Superior temporal gyrus (tissue), 1 donor: ENCODE data around the gene NFIB.

Source experiments
- DNase-seq: peaks from one replicate; pipeline ENCODE4 v3.0.0-alpha.2; 2016; ENCODE audit errors: extremely low spot score

Gene NFIB

DNA sequence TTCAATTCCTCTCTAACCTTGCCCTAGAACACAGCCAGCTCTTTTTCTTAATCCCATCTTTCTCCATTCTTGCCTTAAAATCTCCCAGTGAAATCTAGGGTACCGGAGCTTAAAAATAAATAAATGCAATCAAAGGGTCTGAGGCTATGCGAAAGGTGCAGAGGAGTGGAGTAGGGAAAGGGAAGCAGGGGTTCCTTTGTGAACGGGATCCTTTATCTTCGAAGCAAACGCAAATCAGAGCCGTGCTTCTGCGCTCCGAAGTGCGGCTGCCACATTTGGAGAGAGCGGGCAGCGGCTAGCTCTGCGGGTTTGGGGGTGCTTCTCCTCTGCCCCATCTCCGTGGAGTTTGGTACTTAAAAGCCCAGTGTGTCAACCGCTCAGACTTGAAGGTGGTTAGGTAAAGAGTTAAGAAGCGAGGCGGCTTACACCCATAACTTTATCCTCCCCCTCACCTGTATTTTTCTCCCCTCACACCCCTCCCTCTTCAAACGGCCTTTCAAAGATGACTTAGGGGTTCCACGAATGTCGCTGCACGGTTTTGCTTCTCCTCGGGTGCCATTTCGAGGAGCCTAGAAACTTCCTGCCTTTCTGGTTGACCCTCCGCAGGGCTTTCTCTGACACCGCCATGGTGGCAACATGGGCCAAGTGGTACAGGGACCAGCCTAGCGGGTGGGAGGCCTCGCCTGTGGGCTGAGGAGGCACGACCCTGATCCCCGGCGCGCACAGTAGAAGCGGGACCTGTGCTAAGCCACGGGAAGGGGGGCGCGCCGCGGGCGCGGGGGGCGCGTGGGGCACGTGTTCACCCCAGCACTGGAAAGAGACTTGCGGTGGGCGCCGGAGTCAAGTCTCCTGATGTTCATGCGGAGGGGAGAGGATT is 31.7 kb upstream of the NFIB start:
- DNase-seq = peak; percentile 35

DNA sequence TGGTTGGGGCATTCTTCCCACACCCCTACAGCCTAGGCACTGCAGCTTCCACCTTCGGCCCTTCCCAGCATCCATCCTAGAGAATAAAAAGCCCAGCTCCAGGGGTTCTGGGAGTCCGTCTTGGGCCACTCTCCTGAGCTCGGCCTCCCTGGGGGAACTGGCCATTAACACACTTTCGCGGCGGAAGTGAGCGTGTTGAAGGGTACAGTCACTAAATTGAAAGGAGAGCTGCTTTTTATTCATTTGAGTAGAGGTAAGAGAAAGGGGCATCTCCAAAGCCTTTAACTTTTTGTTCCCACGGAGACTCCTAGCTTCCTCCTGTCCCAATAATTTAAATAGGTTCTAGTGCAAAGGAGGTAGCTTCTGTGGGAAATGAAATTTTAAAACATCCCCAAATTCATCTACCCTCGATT is 31.0 kb upstream of the NFIB start:
- DNase-seq = peak; percentile 52

DNA sequence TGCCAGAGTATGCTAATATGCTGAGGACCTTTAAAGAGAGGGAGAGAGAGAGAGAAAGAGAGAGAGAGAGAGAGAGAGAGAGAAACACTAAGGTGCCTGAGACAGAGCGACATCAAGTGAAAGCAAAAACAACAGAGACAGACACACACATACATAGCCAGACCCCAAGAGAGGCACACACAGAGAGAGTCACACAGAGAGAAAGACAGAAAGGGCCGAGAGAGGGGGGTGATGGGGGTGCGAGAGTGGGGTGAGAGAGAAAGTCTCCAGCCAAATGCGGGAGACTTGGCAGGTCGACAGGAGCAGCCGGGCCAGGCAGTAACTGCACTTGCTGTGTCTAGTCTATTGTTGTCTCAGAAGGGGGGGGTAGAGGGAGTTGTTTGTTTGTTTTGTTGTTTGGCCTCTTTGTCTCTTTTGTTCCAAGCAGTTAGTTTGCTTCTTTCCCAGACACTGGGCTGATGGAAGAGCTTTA is 30.1 kb upstream of the NFIB start:
- DNase-seq = peak; percentile 96

DNA sequence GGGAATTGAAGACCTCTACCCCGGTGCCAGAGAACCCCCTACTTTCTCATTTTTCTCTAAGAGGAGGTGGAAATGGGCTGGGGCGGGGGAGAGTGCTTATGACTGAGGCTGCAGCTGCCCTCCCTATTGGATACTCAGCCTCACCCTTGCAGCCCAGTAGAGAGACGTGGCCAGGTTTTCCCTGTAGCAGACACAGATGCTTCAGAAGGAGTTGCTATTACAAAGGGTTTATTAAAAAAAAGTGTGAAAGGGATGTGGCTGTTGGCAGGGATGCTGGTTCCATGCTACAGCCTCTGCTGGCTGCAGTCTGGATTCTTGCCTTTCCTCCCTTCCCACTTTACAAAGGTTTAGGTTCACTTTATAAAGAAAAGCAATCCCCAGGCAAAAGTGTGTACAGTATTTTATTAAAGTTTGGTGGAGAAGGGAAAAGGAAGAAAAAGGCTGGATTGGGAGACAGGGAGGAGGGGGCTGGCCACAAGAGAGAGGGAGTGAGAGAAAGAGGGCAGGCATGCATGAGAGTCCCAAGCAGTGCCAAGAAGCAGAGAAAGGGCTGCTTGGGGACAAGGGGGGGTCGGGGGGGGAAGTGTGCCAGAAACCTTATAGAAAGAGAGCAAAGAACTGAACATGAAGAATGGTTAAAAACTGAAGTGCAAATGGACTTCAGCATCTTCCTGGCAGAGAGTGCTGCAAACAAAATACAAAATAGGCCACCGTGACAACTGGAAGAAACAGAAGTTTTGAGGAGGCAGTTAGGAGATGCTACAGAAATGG is 29.5 kb upstream of the NFIB start:
- peak; percentile 58 for DNase-seq

DNA sequence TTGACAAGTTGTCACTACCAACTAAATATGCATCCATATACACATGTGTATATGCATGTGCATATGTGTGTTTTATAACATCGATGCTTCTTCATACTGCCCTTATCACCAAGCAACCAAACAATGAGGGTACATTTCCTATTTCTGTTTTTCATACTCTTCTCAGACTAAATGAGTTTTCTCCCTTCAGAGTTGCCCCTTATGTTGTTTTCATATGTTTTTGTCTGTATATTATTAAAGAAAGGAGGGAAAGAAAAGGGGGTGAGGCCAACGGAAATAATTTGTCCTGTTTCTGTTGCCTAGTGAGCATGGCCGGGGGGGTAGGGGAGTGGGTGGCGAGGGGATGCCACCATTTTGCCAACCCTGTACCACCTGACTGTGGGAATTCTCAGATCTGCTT is 28.8 kb upstream of the NFIB start:
- no peak for DNase-seq

DNA sequence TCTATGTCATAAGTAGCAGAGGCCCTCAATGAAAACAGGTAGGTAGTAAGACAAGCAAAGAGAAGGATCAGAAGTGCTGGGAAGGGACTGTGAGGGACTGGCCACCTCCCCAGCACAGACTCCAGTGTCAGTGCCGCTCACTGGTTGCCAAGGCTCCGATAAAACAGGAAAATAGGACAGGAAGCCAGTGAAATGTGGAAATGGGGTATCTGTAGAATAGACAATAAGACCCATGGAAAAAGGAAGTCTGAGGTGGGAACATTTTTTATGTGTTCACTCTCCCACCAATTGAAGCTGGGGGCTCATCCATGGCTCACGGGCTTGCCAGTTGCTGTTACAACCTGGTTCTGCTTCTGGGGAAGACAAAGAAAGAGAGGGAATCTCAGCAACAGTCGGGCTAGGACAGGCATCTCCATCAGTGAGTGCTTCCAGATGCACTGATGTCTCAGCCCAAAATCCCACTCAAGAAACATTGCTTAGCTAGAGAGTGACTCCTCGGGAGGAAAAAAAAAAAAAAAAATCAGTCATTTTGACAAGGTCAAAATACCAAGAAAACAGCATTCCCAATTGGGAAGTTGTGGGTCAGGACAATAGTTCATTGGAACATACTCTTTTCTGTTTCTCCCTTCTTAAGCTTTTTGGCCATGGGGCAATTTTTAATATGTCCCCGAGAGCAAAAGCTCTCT is 27.6 kb upstream of the NFIB start:
- DNase-seq = no peak

DNA sequence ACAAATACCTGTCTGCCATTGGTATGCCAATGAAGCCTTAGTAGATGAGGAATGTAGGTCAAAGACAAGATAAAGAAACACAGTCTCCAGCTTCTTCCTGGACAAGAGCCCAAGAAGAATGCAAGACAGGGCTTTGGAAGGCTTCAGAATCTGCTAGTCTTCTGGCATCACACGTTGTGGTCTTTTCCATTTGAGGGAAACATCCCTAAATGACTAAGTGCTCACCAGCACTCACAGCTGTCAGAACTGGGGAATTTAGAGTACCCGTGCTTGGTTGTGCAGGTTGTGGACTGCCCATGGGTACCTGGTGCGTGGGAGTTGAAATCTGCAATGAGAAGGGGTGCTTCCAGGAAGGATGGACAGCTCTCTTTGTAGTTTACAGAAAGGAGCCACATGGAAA is 27.1 kb upstream of the NFIB start:
- no peak for DNase-seq

DNA sequence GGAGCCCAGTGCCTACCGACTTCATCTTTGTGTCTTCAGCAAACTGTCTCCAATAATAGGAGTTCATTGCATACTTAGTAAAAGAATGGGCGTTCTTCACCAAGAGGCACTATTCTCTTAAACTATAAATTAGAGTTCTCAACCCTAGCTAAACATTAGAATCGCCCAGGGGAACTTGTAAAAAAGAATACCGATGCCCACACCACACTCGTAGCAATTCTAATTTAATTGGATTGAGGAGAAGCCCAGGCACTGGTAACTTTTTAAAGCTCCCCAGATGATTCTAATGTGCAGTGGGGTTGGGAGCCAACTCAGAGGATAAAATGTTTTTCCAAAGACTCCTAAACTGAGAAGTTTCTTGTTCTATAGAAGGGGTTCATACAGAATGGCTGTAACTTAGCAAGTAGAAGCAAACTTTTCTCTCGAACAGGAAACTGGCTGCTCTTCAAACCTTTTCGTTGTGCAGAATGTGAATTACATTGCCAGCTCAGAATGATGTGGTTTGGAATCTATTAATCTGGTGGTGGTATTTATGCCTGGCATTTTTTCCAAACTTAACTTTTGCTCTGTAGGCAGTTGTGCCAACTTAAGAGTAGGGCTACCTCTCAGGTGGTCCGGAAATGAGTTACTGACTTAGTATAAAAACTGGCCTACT is 26.4 kb upstream of the NFIB start:
- DNase-seq = no peak

DNA sequence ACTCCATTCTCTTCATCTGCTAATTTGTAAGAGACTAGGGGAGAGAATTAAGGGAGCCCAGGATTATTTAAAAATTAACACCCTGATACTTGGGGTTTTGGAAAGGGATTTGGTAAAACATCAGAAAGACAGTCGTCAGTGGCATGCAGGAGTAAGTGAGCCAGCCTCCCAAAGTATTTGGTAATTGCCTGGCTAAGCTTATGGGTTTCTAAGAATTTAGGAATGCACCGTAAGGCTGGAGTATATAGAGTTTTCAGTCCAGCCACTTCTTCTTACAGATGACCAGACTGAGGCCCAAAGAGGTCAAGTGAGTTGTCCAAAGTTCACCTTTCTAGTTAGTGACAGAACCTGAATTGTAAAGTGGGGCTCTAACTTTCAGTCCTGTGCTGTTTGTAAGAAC is 25.8 kb upstream of the NFIB start:
- DNase-seq = no peak

DNA sequence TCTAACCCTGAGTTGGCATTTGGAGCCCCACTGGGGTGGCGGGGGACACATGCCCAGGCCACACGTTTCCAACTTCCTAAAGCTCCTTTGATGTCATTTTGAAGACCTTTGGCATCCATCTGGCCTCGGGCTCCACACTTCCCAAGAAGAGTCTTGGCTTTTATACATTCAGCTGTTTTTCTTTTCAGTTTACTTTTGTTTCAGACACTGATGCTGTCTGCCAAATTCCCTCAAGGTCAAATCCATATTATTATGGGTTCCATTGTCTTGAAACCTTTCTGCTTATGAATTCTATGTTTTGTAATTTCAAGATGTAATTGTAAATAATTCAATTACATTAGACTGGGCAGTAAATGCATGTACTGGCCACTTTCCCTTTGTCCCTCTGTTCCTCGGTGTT is 23.7 kb upstream of the NFIB start:
- DNase-seq = no peak

DNA sequence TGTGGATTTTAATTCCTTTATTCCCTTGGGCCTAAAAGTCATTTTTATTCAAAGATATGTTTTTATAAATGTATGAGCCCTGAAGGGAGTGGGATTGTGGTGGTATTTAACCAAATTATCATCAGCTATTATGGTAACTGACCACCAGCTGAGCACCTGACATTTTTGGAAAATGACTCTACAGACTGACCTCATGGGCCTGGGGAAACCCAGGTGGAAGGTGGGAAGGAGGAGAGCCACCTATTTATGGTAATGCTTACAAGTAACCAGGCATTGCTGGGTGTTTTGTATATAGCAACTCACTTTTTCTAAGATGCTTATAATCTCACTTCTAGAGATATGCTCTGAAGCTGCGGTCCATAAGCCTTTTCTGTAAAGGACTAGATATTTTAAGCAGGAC is 22.3 kb upstream of the NFIB start:
- no peak for DNase-seq

DNA sequence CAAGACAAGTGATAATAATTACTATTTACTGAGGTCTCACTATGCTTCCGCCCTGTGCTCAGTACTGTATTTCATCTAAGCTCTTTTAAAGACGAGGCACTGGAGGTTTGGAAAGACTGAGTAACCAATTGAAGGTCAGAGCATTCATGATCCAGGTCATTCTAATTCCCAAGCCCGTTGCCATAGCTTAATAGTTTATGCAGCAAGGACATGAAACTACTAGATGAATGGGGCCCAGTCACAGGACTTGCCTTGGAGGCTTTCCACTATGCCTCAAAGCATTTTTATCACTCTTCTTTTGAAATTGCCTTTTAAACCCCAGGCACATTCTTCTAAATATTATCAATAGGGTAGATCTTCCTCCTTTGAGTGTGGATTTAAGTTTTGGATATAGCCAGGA is 17.2 kb upstream of the NFIB start:
- DNase-seq = peak; percentile 24

DNA sequence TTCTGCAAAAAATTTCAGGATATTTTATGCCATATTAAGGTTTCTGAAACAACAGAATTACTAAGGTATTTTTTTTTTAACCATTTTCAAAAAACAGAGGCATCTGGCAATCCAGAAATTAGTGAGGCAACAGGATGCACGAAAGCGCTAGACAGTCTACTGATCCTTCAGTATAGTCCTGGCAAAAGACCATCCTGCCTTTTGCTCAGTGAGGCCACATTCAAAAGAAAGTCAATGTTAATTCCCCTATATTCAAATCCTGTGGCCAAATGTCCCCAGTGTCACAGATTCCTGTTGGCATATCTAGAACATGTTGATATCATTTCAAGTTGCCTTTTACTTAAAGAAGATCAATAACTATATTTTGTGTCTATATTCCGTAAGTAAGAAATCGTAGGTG is 13.1 kb upstream of the NFIB start:
- DNase-seq = peak; percentile 33

DNA sequence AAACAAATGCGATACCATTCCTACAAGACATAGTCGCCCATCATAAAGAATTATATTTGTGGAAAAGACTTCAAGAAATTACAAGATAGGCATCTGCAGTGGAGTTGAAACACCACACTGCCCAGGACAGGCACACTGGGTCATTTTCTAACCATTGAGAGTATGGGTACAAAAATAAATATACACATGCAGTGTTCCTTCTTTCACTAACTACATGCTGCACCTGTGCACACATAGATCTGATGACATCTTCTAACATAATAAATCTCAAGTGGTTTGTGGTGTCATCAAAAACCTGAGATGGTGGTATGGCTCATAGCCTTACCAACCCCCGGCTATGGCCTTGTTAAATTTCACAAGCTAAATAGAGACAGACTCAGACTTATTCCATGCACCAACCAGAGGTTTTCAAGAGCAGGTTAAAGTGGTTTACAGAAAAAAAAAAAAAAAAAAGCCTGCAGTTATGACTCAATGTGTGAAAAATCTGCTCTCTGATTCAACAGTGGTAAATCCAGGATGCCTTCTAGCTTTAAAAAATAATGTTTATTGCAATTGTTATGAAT is 12.4 kb upstream of the NFIB start:
- peak; percentile 46 for DNase-seq

DNA sequence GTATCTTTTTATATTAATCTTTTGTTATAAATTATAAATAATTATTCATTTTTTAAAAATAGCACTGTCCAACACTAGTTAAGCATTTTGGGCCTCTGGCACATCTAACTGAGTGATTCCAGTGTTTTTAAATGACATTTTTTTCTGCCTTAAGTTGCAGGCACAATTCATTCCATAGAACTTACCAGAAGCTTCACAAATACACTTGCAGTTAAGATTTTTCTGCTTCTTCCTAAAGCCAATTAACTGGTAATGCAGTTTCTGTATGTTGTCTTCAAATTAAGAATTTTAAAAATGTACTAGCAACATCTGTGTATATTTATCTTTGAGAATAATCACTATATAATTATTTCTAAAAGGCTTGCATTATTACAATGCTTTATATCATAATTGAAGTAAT is 11.2 kb upstream of the NFIB start:
- DNase-seq = peak; percentile 29

DNA sequence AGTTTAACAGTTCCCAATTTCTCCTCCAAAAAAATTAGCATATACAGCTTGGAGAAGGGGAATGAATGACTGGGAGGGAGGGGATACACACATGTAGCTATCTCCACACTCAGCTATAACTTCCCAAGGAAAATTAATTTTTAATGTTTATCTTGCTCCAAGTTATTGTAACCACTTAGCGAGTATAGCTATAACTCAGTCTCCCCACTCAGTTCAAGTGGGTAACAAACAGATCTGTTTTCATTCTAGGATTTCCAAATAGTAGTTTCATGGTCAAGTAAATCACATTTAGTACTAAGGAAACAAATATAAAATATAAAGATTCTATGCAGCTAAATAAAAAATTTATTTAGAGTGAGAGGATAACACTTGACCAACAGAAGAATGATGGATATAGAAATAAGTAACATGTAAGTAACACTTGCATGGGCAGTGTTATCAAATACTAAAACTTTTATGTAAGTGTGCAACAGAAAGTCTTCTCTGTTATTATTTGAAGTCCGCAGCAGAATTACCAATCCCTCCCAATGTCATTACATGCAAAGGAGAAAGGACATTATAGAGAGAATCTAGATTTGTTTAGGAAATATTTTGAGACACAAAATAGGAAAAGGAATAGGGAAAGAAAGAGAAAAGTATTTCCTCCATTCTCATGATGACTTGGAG is 10.2 kb upstream of the NFIB start:
- DNase-seq = peak; percentile 48

DNA sequence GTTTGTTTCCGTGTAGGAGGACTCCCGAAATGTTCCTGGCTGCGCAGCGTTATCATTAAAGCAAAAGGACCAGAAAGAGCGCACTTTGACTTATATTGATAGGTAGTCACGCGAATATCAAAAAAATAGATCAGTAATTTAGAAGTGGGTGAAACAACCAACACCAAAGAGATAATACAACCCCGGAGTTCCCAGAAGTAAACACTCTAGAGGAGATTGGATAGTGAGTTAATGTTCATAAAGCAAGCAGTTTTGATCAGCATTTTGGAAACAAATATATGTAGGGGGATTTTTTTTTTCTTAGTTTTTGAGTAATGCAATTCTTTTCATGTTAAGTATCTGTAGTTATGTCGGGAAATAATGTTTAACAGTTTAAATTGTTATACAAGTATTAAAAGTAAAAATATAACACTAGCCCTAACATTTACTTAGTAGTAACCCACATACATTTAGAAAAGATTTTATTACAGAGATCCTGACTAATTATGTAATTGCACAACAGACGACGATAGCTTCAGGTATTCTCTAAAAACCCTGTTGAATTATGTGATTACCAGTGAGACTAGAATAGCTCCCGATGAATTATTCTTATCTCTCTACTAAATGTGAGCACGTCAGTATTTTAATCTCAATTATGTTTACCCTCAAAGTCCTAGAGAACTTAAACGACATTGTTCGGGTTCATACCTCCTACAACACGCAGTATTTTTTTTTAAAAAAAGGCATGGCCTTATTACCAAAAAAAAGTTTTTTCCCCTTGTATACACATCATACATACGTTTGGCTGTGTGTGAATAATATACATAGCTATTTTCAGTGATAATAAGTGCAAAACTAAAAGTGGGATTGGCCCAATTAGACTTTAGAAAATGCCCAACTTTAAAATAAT is 9.4 kb upstream of the NFIB start:
- peak; percentile 78 for DNase-seq

DNA sequence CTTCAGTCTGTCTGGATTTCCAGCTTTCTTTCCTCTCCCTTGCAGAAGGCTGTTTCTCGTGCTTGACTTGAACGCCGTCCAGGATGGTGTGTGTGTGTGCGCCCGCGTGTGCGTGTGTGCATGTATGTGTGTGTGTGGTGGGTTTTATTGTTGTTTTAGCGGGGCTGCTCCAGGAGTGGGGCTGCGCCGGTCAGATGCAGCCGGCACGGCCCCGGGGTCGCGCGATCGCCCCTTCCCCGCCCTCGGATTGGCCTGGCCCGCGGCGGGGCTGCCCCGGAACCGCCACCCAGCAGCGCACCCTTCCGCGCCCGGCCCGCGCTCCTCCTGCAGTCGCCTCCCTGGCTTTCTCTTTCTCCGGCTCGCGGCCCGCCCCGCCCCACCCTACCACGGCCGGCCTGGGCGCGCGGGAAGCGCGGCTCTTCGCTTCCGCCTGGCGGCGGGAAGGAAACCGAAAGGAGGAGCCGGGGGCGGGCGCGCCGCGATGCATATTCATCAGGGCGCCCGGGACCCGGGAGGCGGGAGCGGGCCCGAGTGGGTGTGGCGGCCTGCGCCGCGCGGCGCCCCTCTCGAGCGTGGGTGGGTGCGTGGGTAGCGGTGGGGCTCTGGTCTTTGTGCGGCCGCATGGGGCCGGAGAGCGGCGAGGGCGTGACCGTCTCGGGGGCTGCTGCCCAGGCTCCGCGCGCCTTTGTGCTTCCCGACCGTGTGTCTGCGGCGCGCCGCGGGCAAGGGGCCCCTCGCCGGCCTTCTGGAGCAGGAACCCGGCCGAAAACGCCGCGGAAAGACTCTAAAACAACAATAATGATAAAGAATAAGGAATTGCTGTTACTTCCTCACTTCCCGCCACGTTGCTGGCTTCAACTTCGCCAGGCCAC is 8.5 kb upstream of the NFIB start:
- peak; percentile 89 for DNase-seq
